Keratinocyte (primary cell): ENCODE measurements around the gene STX16. TPM values are rescaled to one million over a fixed set of nuclear protein-coding genes. Genes with fewer than 3 reads are reported as not detected.

Source experiments
- DNase-seq: peaks from one replicate; pipeline ENCODE4 v3.0.0-alpha.2; 2011; ENCODE audit warnings: low read depth, missing footprints, low spot score
- FAIRE-seq: peaks from 2 replicates; lab custom pipeline; 2011; peaks lifted over from hg19 to GRCh38; lab: Jason Lieb, UNC
- H2AFZ ChIP-seq: 2 replicates; pipeline ENCODE4 v1.6.0; 2012; ENCODE audit warnings: low read length, control low read depth, inconsistent platforms; ENCODE audit not compliant: control insufficient read depth
- H3K27ac ChIP-seq: 2 replicates; pipeline ENCODE4 v1.5.1; 2011; ENCODE audit warnings: low read length; ENCODE audit not compliant: control insufficient read depth, insufficient read depth
- H3K27me3 ChIP-seq: 3 replicates; pipeline ENCODE4 v1.6.0; 2011; ENCODE audit warnings: low read length; ENCODE audit not compliant: control insufficient read depth, insufficient read depth; ENCODE audit errors: extremely low read depth
- H3K36me3 ChIP-seq, 2 experiments: 2 replicates in 1 of 2; 3 replicates in 1 of 2; pipeline ENCODE4 v1.5.1; 2011; ENCODE audit warnings: low read length in 2 of 2, mild to moderate bottlenecking in 1 of 2; ENCODE audit not compliant: control insufficient read depth in 2 of 2, insufficient read depth in 2 of 2; ENCODE audit errors: extremely low read depth in 1 of 2
- H3K4me1 ChIP-seq: 3 replicates; pipeline ENCODE4 v1.5.1; 2011; ENCODE audit warnings: low read length; ENCODE audit not compliant: control insufficient read depth, insufficient read depth; ENCODE audit errors: extremely low read depth
- H3K4me2 ChIP-seq: 3 replicates; pipeline ENCODE4 v1.6.0; 2011; ENCODE audit warnings: low read depth, low read length; ENCODE audit not compliant: control insufficient read depth, insufficient read depth; ENCODE audit errors: extremely low read depth
- H3K4me3 ChIP-seq, 3 experiments: fragments of 200-600 bp in 1 of 3; sonication (generic) in 1 of 3; 2 replicates in 2 of 3; 3 replicates in 1 of 3; pipeline ENCODE4 v1.5.1; 2011 to 2016; ENCODE audit warnings: low read length in 3 of 3, mild to moderate bottlenecking in 3 of 3, control low read depth in 2 of 3, inconsistent platforms in 1 of 3, low read depth in 1 of 3, mixed read lengths in 1 of 3, mixed run types in 1 of 3, moderate library complexity in 1 of 3; ENCODE audit not compliant: control insufficient read depth in 2 of 3, insufficient read depth in 2 of 3; ENCODE audit errors: extremely low read depth in 1 of 3
- H3K79me2 ChIP-seq: 2 replicates; pipeline ENCODE4 v1.6.0; 2012; ENCODE audit warnings: low read length; ENCODE audit not compliant: control insufficient read depth, insufficient read depth
- H3K9ac ChIP-seq: 3 replicates; pipeline ENCODE4 v1.6.0; 2011; ENCODE audit warnings: low read length; ENCODE audit not compliant: control insufficient read depth, insufficient read depth; ENCODE audit errors: extremely low read depth
- H3K9me1 ChIP-seq: 3 replicates; pipeline ENCODE4 v1.6.0; 2011; ENCODE audit warnings: low read length; ENCODE audit not compliant: control insufficient read depth, insufficient read depth; ENCODE audit errors: extremely low read depth
- H3K9me3 ChIP-seq: 2 replicates; pipeline ENCODE4 v1.5.1; 2012; ENCODE audit warnings: low read depth, low read length; ENCODE audit not compliant: control insufficient read depth
- H4K20me1 ChIP-seq: 3 replicates; pipeline ENCODE4 v1.6.0; 2011; ENCODE audit warnings: low read length; ENCODE audit not compliant: control insufficient read depth, insufficient read depth; ENCODE audit errors: extremely low read depth
- EZH2 ChIP-seq: IDR thresholded peaks from one replicate; pipeline ENCODE4 v1.6.1; 2012; ENCODE audit warnings: inconsistent platforms, mild to moderate bottlenecking, low read length, moderate library complexity
- dilution Hi-C: fragments of 300-500 bp; cut with MboI; formaldehyde crosslinking; loops from one replicate; pipeline ENCODE4 v1.7.0; 2020; ENCODE audit warnings: low sequenced_read_pairs; ENCODE audit not compliant: extremely low pct_ligation_motif_present
- polyA plus RNA-seq, 5 experiments: library from polyadenylated mRNA; depleted of rRNA in 3 of 5; stranded (reverse) in 3 of 5; stranded (forward) in 1 of 5; unstranded in 1 of 5; fragments of >200 nt; gene quantifications; 1 replicate in 1 of 5; 2 replicates in 3 of 5; 3 replicates in 1 of 5; pipeline versions ENCODE4 v1.2.1 to v1.2.3, GENCODE V29; 2011 to 2012; ENCODE audit warnings: missing spikeins in 2 of 5, low read depth in 1 of 5, low replicate concordance in 1 of 5
- TF ChIP-seq, protein P1 (sequence below), 3 experiments: IDR thresholded peaks in 1 of 3; conservative IDR thresholded peaks in 1 of 3; optimal IDR thresholded peaks in 1 of 3; 2 replicates in 2 of 3; 3 replicates in 1 of 3; pipeline versions ENCODE3 to v1.5.1; 2011; ENCODE audit warnings: low read length in 3 of 3, mild to moderate bottlenecking in 3 of 3, moderate library complexity in 2 of 3, control low read depth in 1 of 3, inconsistent platforms in 1 of 3; ENCODE audit not compliant: insufficient read depth in 2 of 3; ENCODE audit errors: extremely low read depth in 1 of 3

STX16 gene
- polyA plus RNA-seq, 1 donor (not counting 4 experiments of a cell fraction or from before 2014, with no cell fraction given), result 69.7 TPM

DNA sequence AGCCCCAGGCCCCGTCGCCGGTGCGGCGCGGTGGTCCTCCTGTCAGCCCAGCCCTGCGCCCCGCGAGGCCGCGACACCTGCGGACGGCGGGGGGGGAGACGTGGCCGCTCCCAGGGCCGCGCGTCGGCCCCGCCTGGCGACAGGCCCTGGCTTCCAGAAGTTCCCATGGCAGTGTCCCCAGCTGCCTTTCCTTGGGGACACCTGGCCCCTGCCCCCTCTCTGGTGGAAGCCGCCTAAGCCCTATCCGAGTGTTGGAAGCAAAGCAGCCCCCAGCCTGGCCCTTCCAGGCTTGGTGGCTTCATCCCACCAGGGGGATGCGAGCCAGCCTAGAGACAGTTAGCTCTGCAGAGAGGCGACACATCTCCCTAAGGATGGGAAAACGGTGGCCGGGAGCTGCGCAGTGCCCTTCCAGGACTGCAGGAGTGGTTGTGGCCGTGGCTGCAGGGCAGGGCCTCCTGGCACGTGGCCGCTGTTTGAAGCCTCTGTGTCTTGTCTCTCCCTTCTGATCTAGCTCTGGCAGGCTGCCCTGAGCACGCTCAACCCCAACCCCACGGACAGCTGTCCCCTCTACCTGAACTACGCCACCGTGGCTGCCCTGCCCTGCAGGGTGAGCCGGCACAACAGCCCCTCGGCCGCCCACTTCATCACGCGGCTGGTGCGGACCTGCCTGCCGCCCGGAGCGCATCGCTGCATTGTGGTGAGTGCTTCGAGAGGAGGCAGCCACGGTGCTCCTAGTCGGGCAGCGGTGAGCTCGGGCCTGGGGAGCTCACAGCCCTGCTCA lies 42.3 kb downstream of the STX16 start:
- H3K4me3 ChIP-seq, result peak overlapping the region; percentile 23 to 52 (median 31)
- no peaks in the 10 kb centered on the region for H3K9me1 ChIP-seq
- H3K79me2 ChIP-seq, result no peaks in the 10 kb centered on the region
- peak overlapping the region; percentile 30 for H2AFZ ChIP-seq
- peak overlapping the region; percentile 49 for H3K4me2 ChIP-seq
- H3K4me1 ChIP-seq, result peaks cover 10% of the 10 kb centered on the region
- H4K20me1 ChIP-seq, result no peaks in the 10 kb centered on the region
- H3K27me3 ChIP-seq, result no peaks in the 10 kb centered on the region
- H3K9ac ChIP-seq, result peak overlapping the region; percentile 67
- dilution Hi-C loops, result no loop called here
- no peak for DNase-seq
- peaks cover 0 to 2% of the 10 kb centered on the region in 2 experiments for H3K36me3 ChIP-seq
- TF ChIP-seq EZH2, result no peak
- TF ChIP-seq, protein P1, sequence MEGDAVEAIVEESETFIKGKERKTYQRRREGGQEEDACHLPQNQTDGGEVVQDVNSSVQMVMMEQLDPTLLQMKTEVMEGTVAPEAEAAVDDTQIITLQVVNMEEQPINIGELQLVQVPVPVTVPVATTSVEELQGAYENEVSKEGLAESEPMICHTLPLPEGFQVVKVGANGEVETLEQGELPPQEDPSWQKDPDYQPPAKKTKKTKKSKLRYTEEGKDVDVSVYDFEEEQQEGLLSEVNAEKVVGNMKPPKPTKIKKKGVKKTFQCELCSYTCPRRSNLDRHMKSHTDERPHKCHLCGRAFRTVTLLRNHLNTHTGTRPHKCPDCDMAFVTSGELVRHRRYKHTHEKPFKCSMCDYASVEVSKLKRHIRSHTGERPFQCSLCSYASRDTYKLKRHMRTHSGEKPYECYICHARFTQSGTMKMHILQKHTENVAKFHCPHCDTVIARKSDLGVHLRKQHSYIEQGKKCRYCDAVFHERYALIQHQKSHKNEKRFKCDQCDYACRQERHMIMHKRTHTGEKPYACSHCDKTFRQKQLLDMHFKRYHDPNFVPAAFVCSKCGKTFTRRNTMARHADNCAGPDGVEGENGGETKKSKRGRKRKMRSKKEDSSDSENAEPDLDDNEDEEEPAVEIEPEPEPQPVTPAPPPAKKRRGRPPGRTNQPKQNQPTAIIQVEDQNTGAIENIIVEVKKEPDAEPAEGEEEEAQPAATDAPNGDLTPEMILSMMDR (optimal IDR thresholded peaks at IDR 0.05 in 1 of 3, IDR thresholded peaks at IDR 0.05 in 1 of 3, conservative IDR thresholded peaks at IDR 0.05 in 1 of 3; ENCODE audit: extremely low read depth in 1 of 3, insufficient read depth in 2 of 3, low read length in 3 of 3), result no peak
- no peak for FAIRE-seq
- H3K27ac ChIP-seq, result no peak overlapping the region
- no peaks in the 10 kb centered on the region for H3K9me3 ChIP-seq

DNA sequence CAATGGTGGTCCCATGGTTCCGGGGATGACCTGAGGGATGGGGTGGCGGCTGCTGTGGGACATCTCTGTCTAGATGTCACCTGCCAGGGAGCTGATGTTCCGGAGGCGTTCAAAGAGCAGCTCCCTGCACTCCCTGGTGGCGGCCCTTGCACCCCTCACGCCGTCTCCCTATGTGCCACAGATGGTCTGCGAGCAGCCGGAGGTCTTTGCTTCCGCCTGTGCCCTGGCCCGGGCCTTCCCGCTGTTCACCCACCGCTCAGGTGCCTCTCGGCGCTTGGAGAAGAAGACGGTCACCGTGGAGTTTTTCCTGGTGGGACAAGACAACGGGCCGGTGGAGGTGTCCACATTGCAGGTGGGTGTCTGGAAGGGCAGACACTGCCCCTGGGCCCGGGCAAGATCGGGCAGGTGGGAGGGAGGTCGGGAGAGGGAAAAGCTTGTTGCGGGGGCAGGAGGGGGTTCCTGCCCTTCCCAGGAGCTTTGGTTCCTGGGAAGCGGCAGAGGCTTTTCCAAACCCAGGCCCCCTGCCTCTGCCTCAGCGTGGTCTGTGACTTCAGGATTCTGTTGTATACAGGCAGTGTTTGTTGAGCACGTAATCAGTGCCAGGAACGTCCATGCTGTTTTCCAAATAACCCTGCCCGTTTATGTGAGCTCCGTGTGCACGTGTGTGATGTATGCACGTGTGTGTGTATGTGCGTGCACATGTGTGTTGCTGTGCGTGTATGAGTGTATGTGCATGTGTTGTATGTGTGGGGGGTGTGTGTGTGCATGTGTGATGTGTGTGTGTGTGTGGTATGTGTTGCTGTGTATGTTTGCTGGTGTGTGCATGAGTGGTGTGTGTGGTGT lies 43.4 kb downstream of the STX16 start:
- Histone ChIP-seq H3K27me3 (no peaks in the 10 kb centered on the region), H3K36me3 (peaks cover 0 to 6% of the 10 kb centered on the region in 2 experiments), H3K27ac (no peak overlapping the region), H3K4me1 (peaks cover 10% of the 10 kb centered on the region), H3K9ac (no peak overlapping the region), H4K20me1 (no peaks in the 10 kb centered on the region), H3K9me3 (no peaks in the 10 kb centered on the region), H3K79me2 (no peaks in the 10 kb centered on the region), H2AFZ (no peak overlapping the region), H3K9me1 (no peaks in the 10 kb centered on the region), H3K4me3 (no peak overlapping the region), H3K4me2 (no peak overlapping the region)
- no peak for FAIRE-seq
- TF ChIP-seq EZH2, result no peak
- dilution Hi-C loops, result no loop called here
- DNase-seq, result no peak
